Measurements from ENCODE around the gene PTS. TPM values are rescaled to one million over a fixed set of nuclear protein-coding genes. Genes with fewer than 3 reads are reported as not detected.

Gene PTS
- total RNA-seq, 1 donor from 2014 or later, result 30.4 TPM

DNA sequence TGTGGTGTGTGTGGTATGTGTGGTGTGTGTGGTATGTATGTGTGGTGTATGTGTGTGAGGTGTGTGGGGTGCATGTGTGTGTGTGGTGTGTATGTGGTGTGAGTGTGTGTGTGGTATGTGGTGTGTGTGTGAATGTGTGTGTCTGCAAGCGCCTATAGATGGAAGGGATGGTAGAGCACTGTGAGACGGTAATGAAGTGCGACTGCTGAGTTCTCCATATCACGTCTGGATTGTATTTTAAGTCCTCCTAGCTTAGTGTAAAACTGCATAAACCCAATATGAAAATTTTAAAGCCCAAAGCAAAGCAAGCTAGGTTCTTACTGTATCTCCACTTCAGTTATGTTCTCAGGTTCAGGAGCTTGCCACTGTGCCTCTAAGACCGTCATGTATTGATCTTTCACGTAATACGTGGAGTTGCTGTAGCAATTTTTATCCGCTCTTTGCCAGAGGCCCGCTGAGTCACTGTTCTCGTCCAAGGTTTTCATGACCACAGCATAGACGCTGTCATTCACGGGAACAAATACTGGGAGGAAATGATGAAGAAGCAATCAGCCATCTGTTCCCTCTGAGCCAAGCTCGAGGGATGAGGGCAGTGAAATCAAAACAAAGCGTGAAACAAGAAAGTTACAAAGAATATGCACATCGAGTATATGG lies 29.0 kb downstream of the PTS start:
- no peak for DNase-seq
- H3K27me3 Mint-ChIP-seq, result no peaks in the 10 kb centered on the region
- TF ChIP-seq, protein P1, sequence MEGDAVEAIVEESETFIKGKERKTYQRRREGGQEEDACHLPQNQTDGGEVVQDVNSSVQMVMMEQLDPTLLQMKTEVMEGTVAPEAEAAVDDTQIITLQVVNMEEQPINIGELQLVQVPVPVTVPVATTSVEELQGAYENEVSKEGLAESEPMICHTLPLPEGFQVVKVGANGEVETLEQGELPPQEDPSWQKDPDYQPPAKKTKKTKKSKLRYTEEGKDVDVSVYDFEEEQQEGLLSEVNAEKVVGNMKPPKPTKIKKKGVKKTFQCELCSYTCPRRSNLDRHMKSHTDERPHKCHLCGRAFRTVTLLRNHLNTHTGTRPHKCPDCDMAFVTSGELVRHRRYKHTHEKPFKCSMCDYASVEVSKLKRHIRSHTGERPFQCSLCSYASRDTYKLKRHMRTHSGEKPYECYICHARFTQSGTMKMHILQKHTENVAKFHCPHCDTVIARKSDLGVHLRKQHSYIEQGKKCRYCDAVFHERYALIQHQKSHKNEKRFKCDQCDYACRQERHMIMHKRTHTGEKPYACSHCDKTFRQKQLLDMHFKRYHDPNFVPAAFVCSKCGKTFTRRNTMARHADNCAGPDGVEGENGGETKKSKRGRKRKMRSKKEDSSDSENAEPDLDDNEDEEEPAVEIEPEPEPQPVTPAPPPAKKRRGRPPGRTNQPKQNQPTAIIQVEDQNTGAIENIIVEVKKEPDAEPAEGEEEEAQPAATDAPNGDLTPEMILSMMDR (IDR thresholded peaks at IDR 0.05), result no peak
- ChIA-PET CTCF (no interaction called here), POLR2A (no interaction called here)
- H3K4me3 Mint-ChIP-seq, result no peak overlapping the region
- intact Hi-C loops (cut with micrococcal nuclease), result no loop called here
- ATAC-seq (ENCODE audit: low read depth), result no peak
- peaks cover 3% of the 10 kb centered on the region for H3K36me3 Mint-ChIP-seq (ENCODE audit: low read depth)
- H3K4me1 Mint-ChIP-seq, result no peaks in the 10 kb centered on the region
- no peaks in the 10 kb centered on the region for H3K9me3 Mint-ChIP-seq
- H3K27ac Mint-ChIP-seq, result no peak overlapping the region

DNA sequence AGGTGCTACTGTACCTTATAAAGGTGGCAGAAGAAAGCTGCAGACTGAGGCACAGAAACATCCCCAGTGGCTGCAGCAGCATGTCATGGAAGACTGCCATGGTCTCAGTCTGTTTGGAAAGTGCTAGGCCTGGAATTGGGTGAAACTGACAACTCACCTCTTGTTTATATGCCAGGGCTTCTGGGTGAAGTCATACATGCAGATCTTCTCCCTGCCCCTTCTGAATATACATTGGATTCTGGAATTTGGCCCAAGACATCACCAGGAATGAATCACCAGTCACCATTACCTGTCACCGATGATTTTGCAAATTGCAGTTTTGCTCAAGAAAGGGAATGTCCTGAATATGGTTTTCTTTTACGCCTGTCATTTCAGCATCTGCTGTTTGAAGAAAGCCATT lies 34.3 kb downstream of the PTS start, which contains the start of gene PLET1:
PLET1 (minus strand) TSS at position 371 of the 400 bp plus-strand sequence; CDS start at position 100, 271 bp downstream.
- H3K27ac Mint-ChIP-seq, result no peak within 1 kb of the TSS
- H3K4me1 Mint-ChIP-seq, result no peaks in the 10 kb centered on the region
- CTCF ChIA-PET, result no interaction called here
- no peak within 1 kb of the TSS for H3K4me3 Mint-ChIP-seq
- TF ChIP-seq, protein P1 (IDR thresholded peaks at IDR 0.05), result no peak
- no peaks in the 10 kb centered on the region for H3K9me3 Mint-ChIP-seq
- POLR2A ChIA-PET, result no interaction called here
- no peaks in the 10 kb centered on the region for H3K27me3 Mint-ChIP-seq
- intact Hi-C loops (cut with micrococcal nuclease), result no loop called here
- peaks cover 3% of the 10 kb centered on the region for H3K36me3 Mint-ChIP-seq (ENCODE audit: low read depth)
- DNase-seq, result no peak
- ATAC-seq (ENCODE audit: low read depth), result no peak

DNA sequence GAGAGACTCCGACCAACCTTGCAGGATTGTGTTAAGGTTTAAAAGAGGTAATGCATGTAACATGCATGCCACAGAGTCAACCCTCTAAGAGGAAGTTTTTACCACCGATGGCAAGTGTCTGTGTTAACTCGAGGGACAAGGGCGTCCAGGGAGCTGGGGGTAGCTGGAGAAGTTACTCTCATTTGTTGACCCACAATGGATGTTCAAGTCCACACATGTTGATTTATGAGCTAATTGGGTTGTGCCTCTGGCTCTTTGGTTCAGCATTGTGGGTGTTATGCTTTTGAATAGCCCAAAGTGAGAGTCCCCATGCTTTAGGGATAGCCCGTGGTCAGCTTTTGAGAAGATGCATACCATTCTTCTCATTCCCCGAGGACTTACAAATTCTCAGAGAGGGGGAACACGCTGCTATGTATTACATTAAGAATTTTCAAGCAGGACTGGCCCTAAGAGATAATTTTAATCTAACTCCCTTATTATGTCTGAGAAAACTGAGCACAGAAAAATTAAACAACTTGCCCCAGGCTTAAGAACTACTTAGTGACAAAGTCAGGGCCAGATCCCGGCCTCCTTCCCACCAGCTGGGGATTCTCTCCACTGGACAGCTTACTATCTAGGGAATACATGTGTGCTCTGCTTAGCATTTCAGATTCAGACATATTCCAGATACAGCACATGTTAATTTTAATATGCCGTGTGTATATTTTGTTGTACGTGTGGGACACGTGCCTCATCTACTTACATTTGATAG lies 39.6 kb downstream of the PTS start:
- ATAC-seq (ENCODE audit: low read depth) (no peak), DNase-seq (no peak)
- ChIA-PET POLR2A (no interaction called here), CTCF (interaction anchor here (1.4 to 1.5 kb wide), 2 partner anchors 13 to 15 kb away, joined by 3 to 6 read pairs; no protein-coding TSS in a partner anchor)
- no peak overlapping the region for H3K27ac Mint-ChIP-seq
- no peaks in the 10 kb centered on the region for H3K36me3 Mint-ChIP-seq (ENCODE audit: low read depth)
- TF ChIP-seq, protein P1 (IDR thresholded peaks at IDR 0.05), result no peak
- no peaks in the 10 kb centered on the region for H3K27me3 Mint-ChIP-seq
- peaks cover 7% of the 10 kb centered on the region for H3K4me1 Mint-ChIP-seq
- no peaks in the 10 kb centered on the region for H3K9me3 Mint-ChIP-seq
- H3K4me3 Mint-ChIP-seq, result no peak overlapping the region
- intact Hi-C loops (cut with micrococcal nuclease), result no loop called here

DNA sequence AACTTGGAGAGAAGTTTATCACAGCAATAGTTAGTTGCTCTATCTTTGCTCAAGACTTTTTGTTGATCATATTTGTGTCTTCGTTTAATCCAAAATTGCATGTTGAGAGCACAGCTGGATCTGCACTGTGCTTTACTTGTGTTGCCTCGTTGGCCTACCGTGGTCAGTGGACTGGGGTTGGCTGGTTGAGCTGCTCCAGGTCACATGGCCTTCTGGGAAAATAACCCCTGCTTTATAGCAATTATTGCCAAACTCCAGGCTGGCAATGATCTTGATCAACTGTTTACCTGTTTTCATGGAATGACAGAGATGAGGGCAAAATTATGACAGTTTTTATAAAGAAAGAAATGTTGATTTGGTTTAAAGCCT lies 40.2 kb downstream of the PTS start:
- ChIA-PET CTCF (no interaction called here), POLR2A (no interaction called here)
- no peaks in the 10 kb centered on the region for H3K27me3 Mint-ChIP-seq
- H3K36me3 Mint-ChIP-seq (ENCODE audit: low read depth), result no peaks in the 10 kb centered on the region
- peaks cover 12% of the 10 kb centered on the region for H3K4me1 Mint-ChIP-seq
- H3K27ac Mint-ChIP-seq, result no peak overlapping the region
- TF ChIP-seq, protein P1 (IDR thresholded peaks at IDR 0.05), result no peak
- no peaks in the 10 kb centered on the region for H3K9me3 Mint-ChIP-seq
- ATAC-seq (ENCODE audit: low read depth) (no peak), DNase-seq (no peak)
- no peak overlapping the region for H3K4me3 Mint-ChIP-seq
- intact Hi-C loops (cut with micrococcal nuclease), result no loop called here

DNA sequence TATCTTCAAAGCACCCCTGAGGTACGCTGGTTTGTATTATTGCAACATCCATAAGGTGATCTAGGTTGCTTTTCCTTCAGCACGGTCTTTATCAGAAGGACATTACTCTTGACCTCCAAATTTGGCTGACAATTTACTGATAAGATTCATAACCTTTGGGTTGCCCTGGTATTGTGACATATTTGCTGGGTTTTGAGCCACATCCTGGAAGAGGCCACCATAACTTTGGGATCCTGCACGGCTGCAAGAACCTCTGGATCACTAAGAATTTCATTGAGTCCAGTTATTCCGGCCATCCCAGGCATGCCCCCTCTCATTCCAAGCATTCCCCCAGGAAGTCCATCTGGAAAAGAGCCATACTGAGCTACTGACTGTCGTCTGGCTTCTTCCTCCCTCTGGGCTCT lies 41.0 kb downstream of the PTS start:
- H3K27ac Mint-ChIP-seq, result no peak overlapping the region

More for the DNA sequence above, 41.0 kb downstream of the PTS start:
- H3K9me3 Mint-ChIP-seq, result no peaks in the 10 kb centered on the region
- POLR2A ChIA-PET, result no interaction called here
- intact Hi-C loops (cut with micrococcal nuclease), result no loop called here
- H3K4me3 Mint-ChIP-seq, result no peak overlapping the region
- H3K36me3 Mint-ChIP-seq (ENCODE audit: low read depth), result no peaks in the 10 kb centered on the region
- TF ChIP-seq, protein P1 (IDR thresholded peaks at IDR 0.05), result no peak
- ATAC-seq (ENCODE audit: low read depth) (no peak), DNase-seq (no peak)
- peaks cover 20% of the 10 kb centered on the region for H3K4me1 Mint-ChIP-seq
- CTCF ChIA-PET, result interaction anchor here (1.1 kb wide), 1 partner anchor 13 kb away, joined by 3 read pairs; no protein-coding TSS in a partner anchor
- H3K27me3 Mint-ChIP-seq, result no peaks in the 10 kb centered on the region

All from activated B cell treated with CpG ODN at 0.5 μM for 24 hours (primary cell).